ENCODE data around the gene CIRBP.

CIRBP gene

DNA sequence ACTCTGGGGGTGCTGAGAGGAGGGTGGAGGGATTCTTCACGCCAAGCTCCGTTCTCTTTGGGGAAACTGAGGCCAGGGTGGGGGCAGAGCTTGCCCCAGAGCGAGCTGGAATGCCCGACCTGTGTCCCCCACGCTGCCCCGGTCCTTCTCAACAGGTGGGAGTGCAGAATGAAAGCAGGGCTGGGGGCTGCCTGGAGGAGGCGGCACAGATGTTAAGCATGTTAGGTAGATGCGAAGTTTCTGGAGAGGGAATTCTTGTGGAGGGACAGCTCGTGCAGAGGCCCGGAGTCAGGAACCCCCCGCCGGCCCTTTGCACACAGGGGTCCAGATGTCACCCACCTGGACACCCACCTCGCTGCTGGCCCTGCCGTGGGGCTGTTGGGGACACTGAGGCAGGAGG lies 25.6 kb downstream of the CIRBP start:
- Histone ChIP-seq H3K27me3 (ENCODE audit: control insufficient read depth in 2 of 2, insufficient read depth in 2 of 2, low read length in 2 of 2) (no peaks in the 10 kb centered on the region), H3K27ac (ENCODE audit: low read depth in 2 of 2, low read length in 2 of 2) (no peak overlapping the region), H3K9ac (ENCODE audit: low read depth in 1 of 2, low read length in 2 of 2) (no peak overlapping the region), H3K36me3 (ENCODE audit: control insufficient read depth in 2 of 2, insufficient read depth in 2 of 2, low read length in 2 of 2) (no peaks in the 10 kb centered on the region), H3K9me3 (ENCODE audit: control insufficient read depth in 2 of 2, low read length in 2 of 2) (no peaks in the 10 kb centered on the region), H3K4me1 (ENCODE audit: control insufficient read depth in 2 of 2, insufficient read depth in 2 of 2, low read length in 2 of 2) (peaks cover 15 to 24% of the 10 kb centered on the region in 2 donors), H3K4me3 (ENCODE audit: low read length in 2 of 2) (no peak overlapping the region)

GRCh38 chr19:1295169-1296012 lies 26.3 kb downstream of the CIRBP start:
- no peaks in the 10 kb centered on the region for H3K9me3 ChIP-seq (ENCODE audit: control insufficient read depth in 2 of 2, low read length in 2 of 2)
- H3K27ac ChIP-seq (ENCODE audit: low read depth in 2 of 2, low read length in 2 of 2): no peak overlapping the region
- H3K27me3 ChIP-seq (ENCODE audit: control insufficient read depth in 2 of 2, insufficient read depth in 2 of 2, low read length in 2 of 2): no peaks in the 10 kb centered on the region
- peaks cover 15 to 22% of the 10 kb centered on the region in 2 donors for H3K4me1 ChIP-seq (ENCODE audit: control insufficient read depth in 2 of 2, insufficient read depth in 2 of 2, low read length in 2 of 2)
- no peak overlapping the region for H3K4me3 ChIP-seq (ENCODE audit: low read length in 2 of 2)
- no peaks in the 10 kb centered on the region for H3K36me3 ChIP-seq (ENCODE audit: control insufficient read depth in 2 of 2, insufficient read depth in 2 of 2, low read length in 2 of 2)
- no peak overlapping the region for H3K9ac ChIP-seq (ENCODE audit: low read depth in 1 of 2, low read length in 2 of 2)

GRCh38 chr19:1296078-1296477 lies 26.9 kb downstream of the CIRBP start:
- Histone ChIP-seq H3K27ac (ENCODE audit: low read depth in 2 of 2, low read length in 2 of 2) (no peak overlapping the region), H3K4me3 (ENCODE audit: low read length in 2 of 2) (no peak overlapping the region), H3K9me3 (ENCODE audit: control insufficient read depth in 2 of 2, low read length in 2 of 2) (no peaks in the 10 kb centered on the region), H3K36me3 (ENCODE audit: control insufficient read depth in 2 of 2, insufficient read depth in 2 of 2, low read length in 2 of 2) (no peaks in the 10 kb centered on the region), H3K9ac (ENCODE audit: low read depth in 1 of 2, low read length in 2 of 2) (no peak overlapping the region), H3K27me3 (ENCODE audit: control insufficient read depth in 2 of 2, insufficient read depth in 2 of 2, low read length in 2 of 2) (no peaks in the 10 kb centered on the region), H3K4me1 (ENCODE audit: control insufficient read depth in 2 of 2, insufficient read depth in 2 of 2, low read length in 2 of 2) (peaks cover 11 to 15% of the 10 kb centered on the region in 2 donors)

DNA sequence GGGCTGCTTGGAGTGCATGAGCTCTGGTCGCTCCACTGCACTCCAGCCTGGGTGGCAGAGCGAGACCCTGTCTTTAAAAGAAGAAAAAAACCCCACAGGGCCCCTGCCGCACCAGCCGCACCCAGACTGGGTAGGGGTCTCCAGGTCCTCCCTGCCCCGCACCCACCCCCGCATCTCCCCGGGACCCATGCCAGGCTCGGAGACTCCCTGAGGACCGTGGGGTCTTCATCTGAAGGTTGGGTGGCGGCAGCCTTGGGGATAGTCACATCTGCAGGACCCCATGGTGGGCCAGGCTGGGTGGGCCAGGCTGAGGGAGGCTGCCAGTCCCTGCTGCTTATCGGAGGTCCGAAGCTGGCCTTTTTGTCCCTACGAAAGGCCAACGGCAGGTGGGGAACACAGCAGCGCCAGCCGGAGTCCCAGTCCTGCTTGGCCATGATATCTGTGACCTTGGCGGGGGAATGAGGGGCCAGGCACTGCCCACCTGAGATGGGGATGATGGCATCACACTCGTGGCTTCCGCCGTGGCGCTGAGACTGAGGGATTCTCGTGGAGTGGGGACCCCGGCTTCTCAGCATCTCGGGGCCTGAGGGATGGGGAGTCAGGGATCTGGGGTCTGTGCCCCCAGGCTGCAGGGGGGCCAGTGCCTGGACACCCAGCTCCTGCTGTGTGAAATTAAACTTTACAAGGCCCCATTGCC lies 27.6 kb downstream of the CIRBP start:
- H3K27me3 ChIP-seq (ENCODE audit: control insufficient read depth in 2 of 2, insufficient read depth in 2 of 2, low read length in 2 of 2): no peaks in the 10 kb centered on the region

DNA sequence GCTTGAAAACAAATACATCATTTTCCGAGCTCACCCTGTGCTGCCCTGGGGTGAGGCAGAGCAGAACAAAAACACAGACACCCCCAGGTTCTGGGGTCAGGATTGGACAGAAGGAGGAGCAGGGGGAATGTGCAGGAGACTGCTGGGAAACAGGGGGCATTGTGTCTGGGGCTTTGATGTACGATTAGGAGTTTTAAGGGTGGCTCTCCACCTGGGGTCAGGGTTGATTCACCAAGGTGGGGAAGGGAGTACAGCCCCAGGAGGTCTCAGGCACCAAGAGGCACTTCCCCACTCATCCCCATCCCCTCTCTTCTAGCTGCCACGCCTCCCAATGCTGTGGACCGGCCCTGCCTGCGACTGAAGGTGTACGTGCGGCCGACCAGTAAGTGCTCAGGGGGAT lies 29.1 kb downstream of the CIRBP start:
- no peak overlapping the region for H3K4me3 ChIP-seq (ENCODE audit: low read length in 2 of 2)
- no peaks in the 10 kb centered on the region for H3K36me3 ChIP-seq (ENCODE audit: control insufficient read depth in 2 of 2, insufficient read depth in 2 of 2, low read length in 2 of 2)

More for the DNA sequence above, 27.6 kb downstream of the CIRBP start:
- no peak overlapping the region for H3K4me3 ChIP-seq (ENCODE audit: low read length in 2 of 2)
- no peak overlapping the region for H3K27ac ChIP-seq (ENCODE audit: low read depth in 2 of 2, low read length in 2 of 2)
- no peaks in the 10 kb centered on the region for H3K9me3 ChIP-seq (ENCODE audit: control insufficient read depth in 2 of 2, low read length in 2 of 2)
- peaks cover 5 to 8% of the 10 kb centered on the region in 2 donors for H3K4me1 ChIP-seq (ENCODE audit: control insufficient read depth in 2 of 2, insufficient read depth in 2 of 2, low read length in 2 of 2)
- H3K9ac ChIP-seq (ENCODE audit: low read depth in 1 of 2, low read length in 2 of 2): no peak overlapping the region
- H3K36me3 ChIP-seq (ENCODE audit: control insufficient read depth in 2 of 2, insufficient read depth in 2 of 2, low read length in 2 of 2): no peaks in the 10 kb centered on the region

DNA sequence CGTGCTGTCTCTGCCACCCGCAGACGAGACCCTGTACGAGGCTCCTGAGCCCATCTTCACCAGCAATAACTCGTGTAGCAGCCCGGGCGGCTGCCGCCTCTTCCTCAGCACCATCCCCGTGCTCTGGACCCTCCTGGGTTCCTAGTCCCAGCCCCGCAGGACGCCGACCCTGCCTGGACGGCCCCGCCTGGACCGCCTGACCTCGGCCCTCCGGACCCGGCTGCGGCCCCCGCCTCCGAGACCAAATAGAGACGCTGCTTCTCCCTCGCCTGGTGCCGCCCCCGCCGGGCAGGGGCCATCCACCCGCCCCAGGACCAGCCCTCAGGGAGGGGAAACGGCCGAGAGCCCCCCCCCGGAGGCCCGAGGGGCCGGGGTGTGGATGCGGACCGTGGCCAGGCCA lies 30.7 kb downstream of the CIRBP start:
- H3K27me3 ChIP-seq (ENCODE audit: control insufficient read depth in 2 of 2, insufficient read depth in 2 of 2, low read length in 2 of 2): no peaks in the 10 kb centered on the region
- H3K36me3 ChIP-seq (ENCODE audit: control insufficient read depth in 2 of 2, insufficient read depth in 2 of 2, low read length in 2 of 2): no peaks in the 10 kb centered on the region
- no peaks in the 10 kb centered on the region for H3K9me3 ChIP-seq (ENCODE audit: control insufficient read depth in 2 of 2, low read length in 2 of 2)
- H3K27ac ChIP-seq (ENCODE audit: low read depth in 2 of 2, low read length in 2 of 2): no peak overlapping the region
- H3K4me3 ChIP-seq (ENCODE audit: low read length in 2 of 2): no peak overlapping the region
- H3K9ac ChIP-seq (ENCODE audit: low read depth in 1 of 2, low read length in 2 of 2): no peak overlapping the region
- peaks cover 0 to 3% of the 10 kb centered on the region in 2 donors for H3K4me1 ChIP-seq (ENCODE audit: control insufficient read depth in 2 of 2, insufficient read depth in 2 of 2, low read length in 2 of 2)

More for the DNA sequence above, 29.1 kb downstream of the CIRBP start:
- no peak overlapping the region for H3K9ac ChIP-seq (ENCODE audit: low read depth in 1 of 2, low read length in 2 of 2)
- H3K4me1 ChIP-seq (ENCODE audit: control insufficient read depth in 2 of 2, insufficient read depth in 2 of 2, low read length in 2 of 2): no peaks in the 10 kb centered on the region
- no peaks in the 10 kb centered on the region for H3K27me3 ChIP-seq (ENCODE audit: control insufficient read depth in 2 of 2, insufficient read depth in 2 of 2, low read length in 2 of 2)
- no peak overlapping the region for H3K27ac ChIP-seq (ENCODE audit: low read depth in 2 of 2, low read length in 2 of 2)
- H3K9me3 ChIP-seq (ENCODE audit: control insufficient read depth in 2 of 2, low read length in 2 of 2): no peaks in the 10 kb centered on the region

GRCh38 chr19:1300744-1301490 lies 31.8 kb downstream of the CIRBP start:
- no peak overlapping the region for H3K4me3 ChIP-seq (ENCODE audit: low read length in 2 of 2)
- H3K36me3 ChIP-seq (ENCODE audit: control insufficient read depth in 2 of 2, insufficient read depth in 2 of 2, low read length in 2 of 2): no peaks in the 10 kb centered on the region
- no peak overlapping the region for H3K9ac ChIP-seq (ENCODE audit: low read depth in 1 of 2, low read length in 2 of 2)
- no peak overlapping the region for H3K27ac ChIP-seq (ENCODE audit: low read depth in 2 of 2, low read length in 2 of 2)
- no peaks in the 10 kb centered on the region for H3K27me3 ChIP-seq (ENCODE audit: control insufficient read depth in 2 of 2, insufficient read depth in 2 of 2, low read length in 2 of 2)
- H3K9me3 ChIP-seq (ENCODE audit: control insufficient read depth in 2 of 2, low read length in 2 of 2): no peaks in the 10 kb centered on the region
- peaks cover 0 to 3% of the 10 kb centered on the region in 2 donors for H3K4me1 ChIP-seq (ENCODE audit: control insufficient read depth in 2 of 2, insufficient read depth in 2 of 2, low read length in 2 of 2)

- H3K9ac ChIP-seq (ENCODE audit: low read depth in 1 of 2, low read length in 2 of 2): no peak overlapping the region
These were observed 33.6 kb downstream of the CIRBP start for GRCh38 chr19:1302533-1303239.

GRCh38 chr19:1304197-1304924 lies 35.2 kb downstream of the CIRBP start:
- Histone ChIP-seq H3K4me1 (ENCODE audit: control insufficient read depth in 2 of 2, insufficient read depth in 2 of 2, low read length in 2 of 2) (peaks cover 0 to 3% of the 10 kb centered on the region in 2 donors), H3K4me3 (ENCODE audit: low read length in 2 of 2) (no peak overlapping the region), H3K27me3 (ENCODE audit: control insufficient read depth in 2 of 2, insufficient read depth in 2 of 2, low read length in 2 of 2) (no peaks in the 10 kb centered on the region), H3K9ac (ENCODE audit: low read depth in 1 of 2, low read length in 2 of 2) (peak overlapping the region in 1 of 2 donors; percentile 21), H3K27ac (ENCODE audit: low read depth in 2 of 2, low read length in 2 of 2) (peak overlapping the region in 1 of 2 donors; percentile 23), H3K36me3 (ENCODE audit: control insufficient read depth in 2 of 2, insufficient read depth in 2 of 2, low read length in 2 of 2) (no peaks in the 10 kb centered on the region), H3K9me3 (ENCODE audit: control insufficient read depth in 2 of 2, low read length in 2 of 2) (no peaks in the 10 kb centered on the region)

More at GRCh38 chr19:1302533-1303239, 33.6 kb downstream of the CIRBP start:
- Histone ChIP-seq H3K27me3 (ENCODE audit: control insufficient read depth in 2 of 2, insufficient read depth in 2 of 2, low read length in 2 of 2) (no peaks in the 10 kb centered on the region), H3K27ac (ENCODE audit: low read depth in 2 of 2, low read length in 2 of 2) (no peak overlapping the region), H3K4me1 (ENCODE audit: control insufficient read depth in 2 of 2, insufficient read depth in 2 of 2, low read length in 2 of 2) (peaks cover 0 to 3% of the 10 kb centered on the region in 2 donors), H3K36me3 (ENCODE audit: control insufficient read depth in 2 of 2, insufficient read depth in 2 of 2, low read length in 2 of 2) (no peaks in the 10 kb centered on the region), H3K4me3 (ENCODE audit: low read length in 2 of 2) (no peak overlapping the region), H3K9me3 (ENCODE audit: control insufficient read depth in 2 of 2, low read length in 2 of 2) (no peaks in the 10 kb centered on the region)
